ENCODE measurements around the gene RMC1.

RMC1 gene

GRCh38 chr18:23503038-23503962 lies at the start of gene RMC1:
RMC1 (plus strand) TSS chr18:23503511; CDS start chr18:23503619, 108 bp downstream.
- DNase-seq (ENCODE audit: low read depth) = peak; percentile 92

- peak; percentile 26 for DNase-seq (ENCODE audit: low read depth)
Measured at GRCh38 chr18:23453680-23454058, 49.6 kb upstream of the RMC1 start.

GRCh38 chr18:23456835-23457234 lies 46.5 kb upstream of the RMC1 start:
- no peak for DNase-seq (ENCODE audit: low read depth)

GRCh38 chr18:23458830-23459529 lies 44.3 kb upstream of the RMC1 start:
- no peak for DNase-seq (ENCODE audit: low read depth)

GRCh38 chr18:23459530-23459921 lies 43.8 kb upstream of the RMC1 start:
- DNase-seq (ENCODE audit: low read depth) = no peak

- DNase-seq (ENCODE audit: low read depth) = no peak
Measured at GRCh38 chr18:23460285-23461273, 42.7 kb upstream of the RMC1 start.

- DNase-seq (ENCODE audit: low read depth) = peak; percentile 10
Measured at GRCh38 chr18:23462876-23463275, 40.4 kb upstream of the RMC1 start.

GRCh38 chr18:23468753-23469459 lies 34.4 kb upstream of the RMC1 start:
- DNase-seq (ENCODE audit: low read depth) = no peak

GRCh38 chr18:23470620-23471387 lies 32.5 kb upstream of the RMC1 start:
- DNase-seq (ENCODE audit: low read depth) = no peak

GRCh38 chr18:23471486-23471885 lies 31.8 kb upstream of the RMC1 start:
- no peak for DNase-seq (ENCODE audit: low read depth)

- DNase-seq (ENCODE audit: low read depth) = no peak
Measured at GRCh38 chr18:23479829-23480505, 23.3 kb upstream of the RMC1 start.

GRCh38 chr18:23484561-23485182 lies 18.6 kb upstream of the RMC1 start:
- no peak for DNase-seq (ENCODE audit: low read depth)

GRCh38 chr18:23485386-23485785 lies 17.9 kb upstream of the RMC1 start:
- DNase-seq (ENCODE audit: low read depth) = no peak

GRCh38 chr18:23487738-23488570 lies 15.4 kb upstream of the RMC1 start:
- no peak for DNase-seq (ENCODE audit: low read depth)

- DNase-seq (ENCODE audit: low read depth) = peak; percentile 5
Measured at GRCh38 chr18:23489586-23489985, 13.7 kb upstream of the RMC1 start.

GRCh38 chr18:23493654-23494053 lies 9.7 kb upstream of the RMC1 start:
- DNase-seq (ENCODE audit: low read depth) = no peak

- DNase-seq (ENCODE audit: low read depth) = no peak
Measured at GRCh38 chr18:23494992-23495391, 8.3 kb upstream of the RMC1 start.

- no peak for DNase-seq (ENCODE audit: low read depth)
Measured at GRCh38 chr18:23495723-23496440, 7.4 kb upstream of the RMC1 start.
